ENCODE data around the gene PRKN.

Gene PRKN

DNA sequence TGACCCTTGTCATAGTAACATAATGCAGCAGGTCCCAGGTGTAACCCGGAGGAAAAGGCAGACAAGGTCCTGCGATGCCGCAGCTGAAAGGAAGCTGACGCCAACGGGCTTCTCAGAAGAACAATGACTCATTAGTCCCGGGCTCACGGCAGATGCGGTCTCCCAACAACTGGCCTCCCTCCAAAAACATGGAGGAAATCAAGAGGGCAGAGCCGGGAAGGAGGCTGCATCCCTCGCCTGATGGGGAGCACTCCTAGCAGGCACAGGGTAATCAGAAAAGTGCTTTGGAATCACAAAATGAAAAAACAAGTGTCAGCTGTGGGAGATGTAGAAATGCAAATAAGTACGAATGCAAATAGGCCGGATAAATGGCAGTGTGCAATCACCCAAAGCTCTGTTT, 1288.5 kb downstream of the PRKN start:
- H3K4me3 ChIP-seq (ENCODE audit: low read length), result no peak overlapping the region
- no peak for TF ChIP-seq ZNF274 (IDR thresholded peaks at IDR 0.05; ENCODE audit: low read depth, low read length)

DNA sequence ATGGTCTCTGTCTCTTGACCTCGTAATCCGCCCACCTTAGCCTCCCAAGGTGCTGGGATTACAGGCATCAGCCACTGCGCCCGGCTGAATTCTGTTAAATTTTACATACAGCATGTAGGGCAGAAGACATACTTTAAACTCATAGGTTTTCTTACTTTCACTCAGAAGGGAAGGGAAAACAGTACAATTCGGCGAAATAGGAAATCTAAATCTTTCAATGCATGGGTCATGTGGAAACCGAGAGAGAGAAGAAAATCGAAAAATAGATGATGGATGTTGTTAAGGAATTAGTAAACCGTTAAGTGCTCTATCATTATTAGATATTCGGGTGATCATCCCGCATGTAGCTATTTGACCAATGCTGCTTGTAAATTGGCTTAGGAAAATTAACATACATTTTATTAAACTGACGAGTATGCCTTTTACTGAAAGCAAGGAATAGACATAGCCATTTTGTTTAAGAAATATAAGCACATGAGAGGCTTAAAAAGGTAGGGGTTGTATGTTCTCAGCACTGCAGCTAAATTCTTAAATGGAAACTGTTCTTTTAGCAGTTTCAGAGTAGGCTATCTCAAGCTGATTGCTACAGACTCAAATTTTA, 1289.0 kb downstream of the PRKN start:
- no peak for TF ChIP-seq ZNF274 (IDR thresholded peaks at IDR 0.05; ENCODE audit: low read depth, low read length)
- H3K4me3 ChIP-seq (ENCODE audit: low read length), result no peak overlapping the region

DNA sequence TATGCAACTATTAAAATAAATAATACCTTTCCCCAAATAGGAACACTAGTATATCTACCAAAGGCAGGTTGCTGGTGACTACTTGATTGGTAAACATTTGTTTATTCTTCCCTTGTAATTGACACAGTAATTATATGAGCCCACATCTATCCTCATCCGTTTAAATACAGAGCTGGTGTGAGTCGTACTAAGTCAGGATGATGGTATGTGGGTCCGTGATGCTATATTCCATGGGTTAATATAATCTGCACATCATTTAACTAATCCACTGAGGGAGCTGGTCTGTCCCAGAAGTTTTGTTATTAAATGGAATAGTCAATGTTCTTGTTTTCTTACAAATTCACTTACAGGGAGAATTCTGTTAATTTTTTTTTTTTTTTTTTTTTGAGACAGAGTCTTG, 1289.7 kb downstream of the PRKN start:
- TF ChIP-seq ZNF274 (IDR thresholded peaks at IDR 0.05; ENCODE audit: low read depth, low read length), result no peak
- no peak overlapping the region for H3K4me3 ChIP-seq (ENCODE audit: low read length)

- no peak overlapping the region for H3K4me3 ChIP-seq (ENCODE audit: low read length)
- no peak for TF ChIP-seq ZNF274 (IDR thresholded peaks at IDR 0.05; ENCODE audit: low read depth, low read length)
Measured at GRCh38 chr6:161436106-161436876, 1291.3 kb downstream of the PRKN start.

DNA sequence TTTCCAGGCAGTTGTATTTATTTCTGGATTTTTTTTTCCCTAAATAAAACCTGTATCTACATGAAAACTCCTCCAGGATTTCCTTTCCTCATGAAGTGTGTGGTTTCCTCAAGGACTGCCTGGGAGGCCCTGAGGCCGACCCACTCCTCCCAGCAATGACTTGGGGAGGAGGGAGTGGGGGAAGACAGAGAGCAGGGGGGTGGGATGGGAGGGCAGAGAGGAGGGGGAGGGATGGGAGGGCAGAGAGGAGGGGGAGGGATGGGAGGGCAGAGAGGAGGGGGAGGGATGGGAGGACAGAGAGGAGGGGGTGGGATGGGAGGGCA, 1291.9 kb downstream of the PRKN start:
- no peak overlapping the region for H3K4me3 ChIP-seq (ENCODE audit: low read length)
- no peak for TF ChIP-seq ZNF274 (IDR thresholded peaks at IDR 0.05; ENCODE audit: low read depth, low read length)

DNA sequence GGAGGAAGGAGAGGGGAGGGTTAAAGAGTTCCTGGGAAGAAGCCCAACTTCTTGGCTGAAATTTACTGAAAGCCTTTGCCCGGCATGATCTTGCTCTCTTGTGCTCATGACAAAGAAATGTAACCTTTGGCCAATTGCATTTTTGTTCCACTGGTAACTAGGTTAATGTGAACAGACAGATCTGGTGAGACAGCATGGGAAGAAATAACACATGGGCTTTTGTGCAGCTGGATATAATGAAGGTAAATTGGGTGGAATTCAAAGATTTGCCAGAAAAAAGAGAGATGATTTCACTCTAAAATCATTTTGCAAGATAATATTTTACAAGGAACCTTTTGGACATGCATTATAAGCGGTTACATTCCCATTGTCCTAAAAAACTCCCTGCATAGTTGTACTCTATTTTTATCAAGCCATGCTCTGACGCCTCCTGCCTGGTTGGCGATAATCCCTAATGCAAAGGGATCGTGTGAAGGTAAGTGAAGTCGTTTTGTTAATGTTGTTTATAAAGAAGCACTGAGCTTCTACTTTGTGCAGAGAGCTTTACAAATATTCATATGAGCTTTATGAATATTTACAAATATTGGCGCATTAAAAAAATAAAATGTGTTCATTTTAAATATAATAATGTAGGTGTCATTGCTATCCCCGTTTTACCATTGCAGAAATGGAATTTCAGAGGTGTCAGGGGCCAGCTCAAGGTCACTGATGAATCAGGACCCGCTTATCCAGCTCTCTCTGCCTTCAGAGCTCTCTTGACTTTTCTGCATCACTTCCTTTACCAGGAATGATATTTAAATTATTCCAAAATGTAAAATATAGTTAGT, 1292.4 kb downstream of the PRKN start:
- H3K4me3 ChIP-seq (ENCODE audit: low read length), result no peak overlapping the region
- no peak for TF ChIP-seq ZNF274 (IDR thresholded peaks at IDR 0.05; ENCODE audit: low read depth, low read length)

GRCh38 chr6:161434350-161434749, 1293.2 kb downstream of the PRKN start:
- H3K4me3 ChIP-seq (ENCODE audit: low read length), result no peak overlapping the region
- no peak for TF ChIP-seq ZNF274 (IDR thresholded peaks at IDR 0.05; ENCODE audit: low read depth, low read length)

- no peak overlapping the region for H3K4me3 ChIP-seq (ENCODE audit: low read length)
- no peak for TF ChIP-seq ZNF274 (IDR thresholded peaks at IDR 0.05; ENCODE audit: low read depth, low read length)
Measured at GRCh38 chr6:161432546-161432945, 1295.0 kb downstream of the PRKN start.

GRCh38 chr6:161429921-161430490, 1297.6 kb downstream of the PRKN start:
- no peak for TF ChIP-seq ZNF274 (IDR thresholded peaks at IDR 0.05; ENCODE audit: low read depth, low read length)
- H3K4me3 ChIP-seq (ENCODE audit: low read length), result no peak overlapping the region

DNA sequence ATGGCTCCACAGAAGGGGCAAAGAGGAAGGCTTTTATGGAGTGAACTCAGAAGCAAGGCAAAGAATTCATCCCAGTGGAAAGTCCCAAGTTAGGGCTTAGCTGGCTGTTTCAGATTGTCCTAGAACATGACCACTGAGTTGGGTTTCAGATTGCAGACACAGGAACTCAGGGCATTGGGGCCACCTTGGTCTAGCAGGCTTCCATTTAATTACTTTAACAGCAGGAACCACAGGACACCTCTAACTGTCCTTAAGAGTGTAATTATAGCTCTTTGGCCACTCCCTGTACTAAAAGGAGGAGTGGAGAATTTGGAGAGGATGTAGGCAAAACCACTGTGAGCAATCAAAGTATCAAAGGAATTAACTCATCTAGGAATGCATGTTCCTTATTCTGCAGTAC, 1303.1 kb downstream of the PRKN start:
- no peak for TF ChIP-seq ZNF274 (IDR thresholded peaks at IDR 0.05; ENCODE audit: low read depth, low read length)
- no peak overlapping the region for H3K4me3 ChIP-seq (ENCODE audit: low read length)

GRCh38 chr6:161422710-161423680, 1304.6 kb downstream of the PRKN start:
- H3K4me3 ChIP-seq (ENCODE audit: low read length), result no peak overlapping the region
- TF ChIP-seq ZNF274 (IDR thresholded peaks at IDR 0.05; ENCODE audit: low read depth, low read length), result no peak

DNA sequence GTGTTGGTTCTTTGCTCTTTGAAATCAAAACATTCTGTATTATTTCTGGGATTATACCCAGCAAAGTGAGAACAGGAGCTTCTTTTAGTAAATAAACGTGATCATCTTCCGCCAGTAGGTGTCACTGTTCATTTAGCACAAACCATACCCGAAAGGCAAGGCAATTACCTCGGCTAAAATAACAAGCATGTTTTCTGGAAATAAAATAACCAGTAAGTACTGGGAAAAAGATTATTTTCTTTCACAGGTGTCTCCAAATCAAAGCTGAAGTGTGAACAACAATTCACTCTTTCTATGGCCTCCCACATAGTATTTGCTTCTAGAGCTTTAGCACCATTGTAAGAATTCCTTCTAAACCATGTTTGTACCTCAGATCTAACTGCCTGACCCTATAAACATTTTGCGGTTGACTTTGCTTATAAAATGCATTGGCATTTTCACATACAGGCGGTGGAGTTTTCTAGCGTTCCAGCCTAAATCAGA, 1309.1 kb downstream of the PRKN start:
- H3K4me3 ChIP-seq (ENCODE audit: low read length), result no peak overlapping the region
- no peak for TF ChIP-seq ZNF274 (IDR thresholded peaks at IDR 0.05; ENCODE audit: low read depth, low read length)

DNA sequence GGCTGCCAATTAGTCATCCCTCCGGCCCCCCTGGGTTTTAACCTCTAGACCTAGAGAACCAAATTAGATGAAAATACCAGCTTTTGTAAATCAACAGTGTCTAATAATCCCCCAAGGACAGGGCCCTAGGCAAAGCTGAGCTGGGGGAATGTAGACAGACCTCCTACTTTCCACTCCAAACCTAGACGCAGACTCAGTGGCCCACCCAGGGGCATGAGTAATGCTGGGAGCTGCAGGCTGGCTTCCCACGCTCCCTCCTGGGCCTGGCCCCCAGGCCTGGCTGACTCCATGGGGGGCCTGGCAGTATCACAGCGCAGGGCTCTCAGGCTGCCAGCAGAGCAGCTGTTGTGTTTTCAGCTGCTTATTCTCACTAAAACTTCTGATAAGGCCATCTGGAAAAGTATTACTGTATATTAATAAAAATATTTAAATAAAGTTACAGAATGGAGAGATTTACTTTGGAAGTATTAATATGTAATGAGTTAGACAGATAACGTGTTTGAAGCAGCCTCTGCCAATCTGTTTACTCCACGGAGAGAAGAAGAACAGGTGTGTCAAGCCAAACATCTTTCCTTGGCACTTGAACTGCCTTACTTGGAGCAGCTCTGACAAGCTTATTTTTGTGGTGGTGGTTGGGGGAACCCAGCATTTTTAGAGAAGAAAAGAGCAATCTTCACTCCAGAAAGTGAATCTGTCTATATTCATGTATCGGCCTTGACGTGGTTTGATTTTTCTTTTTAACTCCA, 1309.7 kb downstream of the PRKN start:
- H3K4me3 ChIP-seq (ENCODE audit: low read length), result no peak overlapping the region
- TF ChIP-seq ZNF274 (IDR thresholded peaks at IDR 0.05; ENCODE audit: low read depth, low read length), result no peak

Data from GM08714 (cell line).